ENCODE measurements around the gene ADAMTS10. TPM values are rescaled to one million over a fixed set of nuclear protein-coding genes. Genes with fewer than 3 reads are reported as not detected.

The ADAMTS10 gene
- total RNA-seq, 1 experiment from 2014 or later, result 26.5 TPM

DNA sequence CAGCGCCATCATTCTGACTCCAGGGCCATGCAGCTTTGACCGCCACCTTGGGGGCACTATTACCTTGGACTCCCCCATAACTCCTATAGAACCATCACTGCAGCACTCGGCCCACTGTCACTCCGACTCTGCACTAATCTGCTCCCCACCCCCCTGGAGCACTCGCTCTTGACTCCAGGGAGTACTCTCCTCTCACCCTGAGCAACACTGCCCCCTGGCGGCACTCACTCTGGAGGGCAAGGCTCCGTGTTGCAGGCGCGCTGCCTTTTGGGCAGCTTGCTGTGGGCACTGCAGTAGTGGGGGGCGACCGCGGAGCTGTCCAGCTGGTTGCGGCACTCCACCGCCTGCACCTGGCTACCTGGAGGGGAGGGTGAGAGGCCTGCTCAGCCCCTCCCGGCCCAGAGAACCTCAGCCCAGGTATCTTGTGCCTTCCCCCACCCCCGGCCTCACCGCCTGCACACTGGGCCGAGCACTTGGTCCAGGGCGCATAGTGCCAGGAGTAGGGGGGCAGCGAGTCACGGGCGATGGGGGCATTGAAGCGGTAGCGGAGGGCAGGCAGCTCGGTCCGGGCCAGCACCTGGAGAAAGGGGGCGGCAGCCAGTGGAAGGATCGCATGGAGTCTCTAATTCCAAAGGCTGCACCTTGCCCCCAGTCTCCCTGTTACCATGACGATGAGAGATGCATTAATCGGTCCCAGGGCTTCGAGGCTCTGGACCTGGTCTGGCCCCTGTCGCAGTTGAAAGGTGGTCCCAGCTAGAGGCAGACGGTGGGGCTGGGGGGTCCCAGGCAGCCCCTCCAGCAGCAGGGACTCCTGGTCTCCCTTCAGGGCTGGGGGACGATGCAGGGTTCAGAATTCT lies 24.4 kb downstream of the ADAMTS10 start:
- Mint-ChIP-seq H3K36me3 (ENCODE audit: insufficient read depth in 1 of 3, low read depth in 3 of 3) (no peaks in the 10 kb centered on the region), H3K4me3 (no peak overlapping the region; a peak in 1 of 5 replicates), H3K9me3 (no peaks in the 10 kb centered on the region), H3K27me3 (ENCODE audit: low read depth) (peaks cover 39% of the 10 kb centered on the region), H3K4me1 (peaks cover 2 to 13% of the 10 kb centered on the region in 2 experiments), H3K27ac (no peak overlapping the region)
- Histone ChIP-seq H2AK5ac (ENCODE audit: insufficient read length, low read length) (no peak overlapping the region), H2AFZ (ENCODE audit: low read length) (no peak overlapping the region), H3K79me1 (ENCODE audit: insufficient read depth, low read depth, low read length, poor library complexity, severe bottlenecking) (no peaks in the 10 kb centered on the region), H3K23me2 (ENCODE audit: insufficient read length, low read depth, low read length, poor library complexity, severe bottlenecking) (no peaks in the 10 kb centered on the region), H3K27ac (ENCODE audit: insufficient read length, low read depth, low read length) (no peak overlapping the region), H3T11ph (ENCODE audit: low read length) (no peak overlapping the region), H3K4me1 (ENCODE audit: insufficient read depth, low read length) (no peaks in the 10 kb centered on the region), H3K79me2 (ENCODE audit: insufficient read depth, low read length) (no peaks in the 10 kb centered on the region), H2BK5ac (ENCODE audit: insufficient read length, low read length) (no peak overlapping the region), H3K9me3 (ENCODE audit: control insufficient read depth, low read depth, low read length) (no peaks in the 10 kb centered on the region), H3K14ac (ENCODE audit: insufficient read depth, low read length) (no peak overlapping the region; the same call in 1 of the 2 replicates), H3K4me2 (ENCODE audit: insufficient read depth, insufficient read length, low read length) (no peak overlapping the region), H2BK20ac (ENCODE audit: low read depth, low read length, poor library complexity, severe bottlenecking) (no peak overlapping the region), H4K5ac (ENCODE audit: insufficient read length, low read depth, low read length) (no peak overlapping the region), H2BK120ac (ENCODE audit: low read depth, low read length, poor library complexity, severe bottlenecking) (no peak overlapping the region), H3K4ac (ENCODE audit: low read depth, low read length) (no peak overlapping the region), H2BK12ac (ENCODE audit: insufficient read length, low read depth, low read length) (no peak overlapping the region), H3K56ac (ENCODE audit: insufficient read length, low read depth, low read length) (no peak overlapping the region), H3K23ac (ENCODE audit: insufficient read length, low read depth, low read length) (no peak overlapping the region), H4K8ac (replicated peaks; ENCODE audit: insufficient read length, low read depth, low read length) (no peak overlapping the region), H3K27me3 (ENCODE audit: insufficient read depth, low read length) (no peaks in the 10 kb centered on the region; the same call in 1 of the 2 replicates), H4K20me1 (ENCODE audit: control insufficient read depth, insufficient read depth, insufficient read length) (no peaks in the 10 kb centered on the region), H2BK15ac (ENCODE audit: low read depth, low read length) (no peak overlapping the region), H3K9ac (ENCODE audit: extremely low read depth, insufficient read length, low read length) (no peak overlapping the region), H3K18ac (ENCODE audit: insufficient read length, low read depth, low read length) (no peak overlapping the region), H4K91ac (ENCODE audit: insufficient read length, low read depth, low read length) (no peak overlapping the region)
- no CpG with 5 or more reads among the region's 34 CpGs for WGBS (ENCODE audit: extremely low coverage, insufficient read length, low lambda C conversion rate)
- DNase-seq, result peak; percentile 93
- TF ChIP-seq, protein P1, sequence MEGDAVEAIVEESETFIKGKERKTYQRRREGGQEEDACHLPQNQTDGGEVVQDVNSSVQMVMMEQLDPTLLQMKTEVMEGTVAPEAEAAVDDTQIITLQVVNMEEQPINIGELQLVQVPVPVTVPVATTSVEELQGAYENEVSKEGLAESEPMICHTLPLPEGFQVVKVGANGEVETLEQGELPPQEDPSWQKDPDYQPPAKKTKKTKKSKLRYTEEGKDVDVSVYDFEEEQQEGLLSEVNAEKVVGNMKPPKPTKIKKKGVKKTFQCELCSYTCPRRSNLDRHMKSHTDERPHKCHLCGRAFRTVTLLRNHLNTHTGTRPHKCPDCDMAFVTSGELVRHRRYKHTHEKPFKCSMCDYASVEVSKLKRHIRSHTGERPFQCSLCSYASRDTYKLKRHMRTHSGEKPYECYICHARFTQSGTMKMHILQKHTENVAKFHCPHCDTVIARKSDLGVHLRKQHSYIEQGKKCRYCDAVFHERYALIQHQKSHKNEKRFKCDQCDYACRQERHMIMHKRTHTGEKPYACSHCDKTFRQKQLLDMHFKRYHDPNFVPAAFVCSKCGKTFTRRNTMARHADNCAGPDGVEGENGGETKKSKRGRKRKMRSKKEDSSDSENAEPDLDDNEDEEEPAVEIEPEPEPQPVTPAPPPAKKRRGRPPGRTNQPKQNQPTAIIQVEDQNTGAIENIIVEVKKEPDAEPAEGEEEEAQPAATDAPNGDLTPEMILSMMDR (conservative IDR thresholded peaks at IDR 0.05), result peak; percentile 94

Data from H9 (cell line).